Heart right ventricle (tissue), 16 donors: ENCODE results near the gene MTMR10. TPM values are rescaled to one million over a fixed set of nuclear protein-coding genes. Genes with fewer than 3 reads are reported as not detected.

Source experiments
- ATAC-seq, 8 donors: fragments of 200-7000 bp; cut with Tn5 transposase; one replicate each; pipeline ENCODE4 v1.9.1; 2020; ENCODE audit warnings: mild to moderate bottlenecking in 8 of 8, moderate library complexity in 8 of 8, moderate number of reproducible peaks in 1 of 8
- DNase-seq, 2 donors: peaks; one replicate each; pipeline ENCODE4 v3.0.0-alpha.2; 2020
- H3K27ac ChIP-seq, 10 donors: fragments of 200-600 bp; sonication (generic) in 2 of 10; one replicate each; pipeline versions ENCODE4 v1.5.0 to v1.8.0; 2020 to 2022; ENCODE audit warnings: mild to moderate bottlenecking in 3 of 10
- H3K27me3 ChIP-seq, 7 donors: fragments of 200-600 bp; one replicate each; pipeline ENCODE4 v1.8.0; 2021 to 2022; ENCODE audit warnings: mild to moderate bottlenecking in 2 of 7
- H3K36me3 ChIP-seq, 9 donors: fragments of 200-600 bp; sonication (generic) in 1 of 9; one replicate each; pipeline versions ENCODE4 v1.5.0 to v1.8.0; 2020 to 2022; ENCODE audit warnings: mild to moderate bottlenecking in 2 of 9
- H3K4me1 ChIP-seq, 9 donors: fragments of 200-600 bp; sonication (generic) in 1 of 9; one replicate each; pipeline versions ENCODE4 v1.5.0 to v1.8.0; 2020 to 2022; ENCODE audit warnings: mild to moderate bottlenecking in 4 of 9
- H3K4me3 ChIP-seq, 10 donors: fragments of 200-600 bp; sonication (generic) in 2 of 10; one replicate each; pipeline versions ENCODE4 v1.5.0 to v1.8.0; 2020 to 2022; ENCODE audit warnings: mild to moderate bottlenecking in 7 of 10, moderate library complexity in 2 of 10
- H3K9me3 ChIP-seq, 11 donors: fragments of 200-600 bp in 10 of 11; sonication (generic) in 2 of 11; one replicate each; pipeline versions ENCODE4 v1.5.0 to v1.8.0; 2013 to 2022; ENCODE audit warnings: mild to moderate bottlenecking in 2 of 11, control low read depth in 1 of 11, moderate library complexity in 1 of 11
- CTCF ChIP-seq, 9 donors: fragments of 200-600 bp; sonication (generic) in 2 of 9; IDR thresholded peaks; one replicate each; pipeline versions ENCODE4 v1.5.0 to v1.8.0; 2021 to 2022; ENCODE audit warnings: antibody characterized with exemption in 9 of 9, mild to moderate bottlenecking in 5 of 9, moderate library complexity in 1 of 9
- WGBS, 2 donors: extraction: QIAGEN DNeasy Blood & Tissue Kit; methylation state at CpG; one replicate each; pipeline ENCODE4 v1.1.7; 2013; ENCODE audit warnings: inconsistent platforms in 1 of 2; 5-methylcytosine and 5-hydroxymethylcytosine counted together
- intact Hi-C, 10 donors: fragments of 100-400 bp; cut with DNase I; formaldehyde crosslinking; loops; one replicate each; pipeline versions ENCODE4 v1.11.1 to v1.14.2; 2022
- long read RNA-seq, 3 donors: library from polyadenylated mRNA; unstranded; transcript quantifications; one replicate each; pipeline ENCODE4 v2.0.0, GENCODE V29; 2020 to 2021
- polyA plus RNA-seq, 2 donors: library from polyadenylated mRNA; stranded (reverse); fragments of 200-250 nt; gene quantifications; one replicate each; pipeline ENCODE4 v1.2.3, GENCODE V29; 2013
- total RNA-seq, 10 donors: library from RNA; stranded (reverse); fragmentation: NEBNext Ultra II Directional in 3 of 10; extraction: Animal tissue kit (Norgen Biotek cat#: 25700) in 3 of 10; gene quantifications; one replicate each; pipeline versions ENCODE4 v1.2.1 to v1.2.4, GENCODE V29; 2021 to 2023
- donor health status: Arrhythmogenic right ventricular cardiomyopathy.
- donor health status: ischemic (EF 13 %, LVEDD 7.1; RV severe dilation, severe dysfunction).
- donor health status: healthy with polysubstance abuse.
- donor health status: DM: no; HTN: yes; CAD: no.
- donor health status: DM: no; HTN: no; CAD: no.
- donor health status: ischemic (EF 25% LVEDD 6.9; RV normal size, moderate dysfunction).
- donor health status: ischemic (EF 25% LVEDD 5.7; RV mildly dilated, moderate dysfunction).
- donor health status: healthy.
- donor health status: DM: yes; HTN: yes; CAD: no.
- donor health status: Ischemic cardiomyopathy.
- donor health status: ischemic (EF 35%, LVEDD 5.7; RV mildly dilated, moderate dysfunction).
- donor health status: nonischemic (EF 11% LVEDD 7.7; RV severe dilation, severe dysfunction).
- donor health status: DM: yes; HTN: yes; CAD: no.
- donor health status: PGD.
- donor health status: ischemic (EF 29% LVEDD 5.4; RV normal size, mild dysfunction).
- donor health status: nonischemic (EF 23%, LVEDD 6.1; RV moderate dilation, normal function).

The MTMR10 gene, protein sequence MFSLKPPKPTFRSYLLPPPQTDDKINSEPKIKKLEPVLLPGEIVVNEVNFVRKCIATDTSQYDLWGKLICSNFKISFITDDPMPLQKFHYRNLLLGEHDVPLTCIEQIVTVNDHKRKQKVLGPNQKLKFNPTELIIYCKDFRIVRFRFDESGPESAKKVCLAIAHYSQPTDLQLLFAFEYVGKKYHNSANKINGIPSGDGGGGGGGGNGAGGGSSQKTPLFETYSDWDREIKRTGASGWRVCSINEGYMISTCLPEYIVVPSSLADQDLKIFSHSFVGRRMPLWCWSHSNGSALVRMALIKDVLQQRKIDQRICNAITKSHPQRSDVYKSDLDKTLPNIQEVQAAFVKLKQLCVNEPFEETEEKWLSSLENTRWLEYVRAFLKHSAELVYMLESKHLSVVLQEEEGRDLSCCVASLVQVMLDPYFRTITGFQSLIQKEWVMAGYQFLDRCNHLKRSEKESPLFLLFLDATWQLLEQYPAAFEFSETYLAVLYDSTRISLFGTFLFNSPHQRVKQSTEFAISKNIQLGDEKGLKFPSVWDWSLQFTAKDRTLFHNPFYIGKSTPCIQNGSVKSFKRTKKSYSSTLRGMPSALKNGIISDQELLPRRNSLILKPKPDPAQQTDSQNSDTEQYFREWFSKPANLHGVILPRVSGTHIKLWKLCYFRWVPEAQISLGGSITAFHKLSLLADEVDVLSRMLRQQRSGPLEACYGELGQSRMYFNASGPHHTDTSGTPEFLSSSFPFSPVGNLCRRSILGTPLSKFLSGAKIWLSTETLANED
- total RNA-seq (10 to 100 TPM; 17.3 to 50.1 (median 30.2) TPM), polyA plus RNA-seq (10 to 100 TPM in 1 of 2 donors, 1 to 10 TPM in 1; 9.4 to 13.9 TPM)
- long read RNA-seq, donor 1, full-length matches to known transcripts = 9 of 21 reads
- long read RNA-seq, donor 1, partial matches to known transcripts = 4 of 21 reads
- long read RNA-seq, donor 1, other reads (novel, unspliced or antisense) = 8 of 21 reads
- long read RNA-seq, donor 2, full-length matches to known transcripts = 8 of 22 reads
- long read RNA-seq, donor 2, partial matches to known transcripts = 6 of 22 reads
- long read RNA-seq, donor 2, other reads (novel, unspliced or antisense) = 8 of 22 reads
- long read RNA-seq, donor 3, full-length matches to known transcripts = 5 of 15 reads
- long read RNA-seq, donor 3, partial matches to known transcripts = 5 of 15 reads
- long read RNA-seq, donor 3, other reads (novel, unspliced or antisense) = 5 of 15 reads

GRCh38 chr15:30991255-30992235, at the start of gene MTMR10:
TSS of gene MTMR10 (minus strand) at chr15:30991628. CDS start at chr15:30991506, 122 bp downstream.
- intact Hi-C loops = loop anchor here in 2 of 10 donors (5.0 to 10.0 kb wide), 2 partner anchors 41 to 333 kb away; partner anchors contain the start of gene KLF13 (in 1 of the 2)
- Histone ChIP-seq H3K27me3 (no peaks in the 10 kb centered on the region), H3K9me3 (no peaks in the 10 kb centered on the region), H3K27ac (peak within 1 kb of the TSS; percentile 80 to 99 (median 95)), H3K36me3 (peaks cover 0 to 18% (median 0%) of the 10 kb centered on the region in 9 donors), H3K4me3 (peak within 1 kb of the TSS; percentile 55 to 97 (median 94)), H3K4me1 (peaks cover 0 to 50% (median 45%) of the 10 kb centered on the region in 9 donors)
- no peak for TF ChIP-seq CTCF (IDR thresholded peaks at IDR 0.05)
- 1% methylated on average over 100 to 114 of the region's 114 CpGs for WGBS, 2 donors
- DNase-seq (peak; percentile 78 to 82), ATAC-seq (peak; percentile 94 to 98 (median 96))

DNA sequence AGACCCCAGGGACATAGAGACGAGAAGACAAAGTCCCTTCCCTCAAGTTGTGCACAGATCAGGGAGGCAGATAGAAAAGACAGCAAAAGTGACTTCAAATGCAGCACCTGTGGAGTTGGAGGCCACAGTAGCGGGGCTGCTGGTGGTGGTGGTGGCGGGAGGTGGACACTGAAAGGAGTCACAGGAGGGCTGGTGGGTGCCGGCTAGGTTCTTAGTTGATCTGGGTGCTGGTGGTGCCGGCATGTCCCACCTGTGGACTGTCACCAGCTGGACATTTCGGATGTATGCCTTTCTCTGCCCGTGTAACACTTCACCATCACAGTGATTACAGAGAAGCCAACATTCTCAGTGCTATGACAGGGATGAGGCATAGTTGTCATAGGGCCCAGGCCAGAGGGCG, 49.2 kb upstream of the MTMR10 start:
- Histone ChIP-seq H3K27me3 (peaks cover 0 to 4% (median 0%) of the 10 kb centered on the region in 7 donors), H3K27ac (no peak overlapping the region), H3K4me3 (no peak overlapping the region), H3K36me3 (no peaks in the 10 kb centered on the region), H3K9me3 (peaks cover 0 to 8% (median 0%) of the 10 kb centered on the region in 11 donors), H3K4me1 (no peaks in the 10 kb centered on the region)
- no peak for TF ChIP-seq CTCF (IDR thresholded peaks at IDR 0.05)
- ATAC-seq (no peak), DNase-seq (no peak)
- intact Hi-C loops = no loop called here
- 88 to 94% methylated on average over 8 of the region's 8 CpGs for WGBS, 2 donors

DNA sequence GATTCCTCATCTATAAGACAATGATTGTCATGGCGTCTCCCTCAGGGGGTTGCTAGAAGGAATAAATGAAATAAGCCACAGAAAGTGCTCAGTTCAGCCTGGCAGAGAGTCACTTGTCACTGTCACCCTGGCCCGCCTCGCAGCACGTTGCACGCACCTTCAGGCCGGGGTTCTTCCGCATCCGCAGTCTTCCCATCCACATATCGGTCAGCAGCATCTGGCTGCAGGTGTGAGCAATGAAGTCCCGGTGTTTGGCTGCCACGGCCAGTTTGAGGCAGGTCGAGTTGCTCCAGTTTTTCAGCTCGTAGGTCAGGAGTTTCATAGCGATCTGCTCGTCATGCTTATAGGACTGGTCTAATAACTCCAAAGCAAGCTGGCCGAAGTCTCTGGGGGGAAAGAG, 48.5 kb upstream of the MTMR10 start:
- WGBS, 2 donors = 96 to 97% methylated on average over 16 of the region's 16 CpGs
- Histone ChIP-seq H3K9me3 (peaks cover 0 to 8% (median 0%) of the 10 kb centered on the region in 11 donors), H3K36me3 (no peaks in the 10 kb centered on the region), H3K27me3 (peaks cover 0 to 4% (median 0%) of the 10 kb centered on the region in 7 donors), H3K27ac (no peak overlapping the region), H3K4me3 (no peak overlapping the region), H3K4me1 (no peaks in the 10 kb centered on the region)
- DNase-seq (no peak), ATAC-seq (no peak)
- intact Hi-C loops = no loop called here
- TF ChIP-seq CTCF (IDR thresholded peaks at IDR 0.05) = no peak
